ENCODE data around the gene RAB36. TPM values are rescaled to one million over a fixed set of nuclear protein-coding genes. Genes with fewer than 3 reads are reported as not detected.
A peak's percentile ranks its signal among the peaks of the same experiment; 100 is the strongest.

Gene RAB36
- total RNA-seq, 2 donors from 2014 or later: 0.98 to 2.3 TPM

- Histone ChIP-seq H3K9me3 (no peaks in the 10 kb centered on the region), H3K36me3 (no peaks in the 10 kb centered on the region), H3K4me3 (peak overlapping the region; percentile 64), H3K9ac (ENCODE audit: low read depth in 2 of 2, low read length in 2 of 2) (no peak overlapping the region), H3K4me1 (peaks cover 23% of the 10 kb centered on the region), H3K27ac (no peak overlapping the region), H3K27me3 (no peaks in the 10 kb centered on the region)
- DNase-seq: no peak
- intact Hi-C loops (cut with DNase I): no loop called here
- no peak for TF ChIP-seq CTCF (IDR thresholded peaks at IDR 0.05)
Observed at GRCh38 chr22:23184100-23184763, 39.0 kb downstream of the RAB36 start.

DNA sequence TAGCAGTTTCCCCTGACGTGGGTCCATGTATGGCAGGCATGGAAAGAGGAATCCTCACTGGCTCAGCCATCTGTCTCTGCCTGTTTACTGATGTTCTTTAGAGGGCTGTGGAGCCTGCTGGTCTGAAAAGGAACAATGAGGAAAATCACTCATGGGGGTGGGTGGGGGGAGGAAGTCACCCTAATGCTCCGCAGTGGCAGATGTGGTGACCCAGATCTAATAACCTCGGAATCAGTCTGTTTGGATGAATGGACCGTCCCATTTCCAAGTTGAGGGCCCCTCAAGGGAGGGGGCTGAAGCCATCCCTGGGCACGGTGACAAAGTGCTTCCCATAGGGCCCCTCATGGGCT lies 39.5 kb downstream of the RAB36 start:
- no peak overlapping the region for H3K27ac ChIP-seq
- no peak overlapping the region for H3K9ac ChIP-seq (ENCODE audit: low read depth in 2 of 2, low read length in 2 of 2)
- H3K4me3 ChIP-seq: no peak overlapping the region
- intact Hi-C loops (cut with DNase I): no loop called here
- no peaks in the 10 kb centered on the region for H3K27me3 ChIP-seq
- peaks cover 19% of the 10 kb centered on the region for H3K4me1 ChIP-seq
- TF ChIP-seq CTCF (IDR thresholded peaks at IDR 0.05): no peak
- H3K9me3 ChIP-seq: no peaks in the 10 kb centered on the region
- no peaks in the 10 kb centered on the region for H3K36me3 ChIP-seq
- no peak for DNase-seq

DNA sequence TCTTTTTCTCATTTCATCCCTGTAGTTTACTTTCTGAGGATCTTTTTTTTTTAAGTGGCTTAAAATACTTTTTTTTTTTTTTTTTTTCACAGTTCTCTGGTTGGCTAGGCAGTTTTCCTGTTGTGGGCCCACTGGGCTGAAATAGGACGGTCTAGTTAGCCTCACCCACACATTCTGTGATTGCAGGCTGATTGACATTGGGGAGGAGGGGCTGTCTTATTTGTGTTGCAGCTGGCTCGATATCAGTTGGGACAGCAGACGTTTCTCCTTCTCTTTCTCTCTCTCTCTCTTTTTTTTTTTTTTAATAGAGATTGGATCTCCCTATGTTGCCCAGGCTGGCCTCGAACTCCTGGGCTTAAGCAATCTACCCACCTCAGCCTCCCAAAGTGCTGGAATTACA lies 41.9 kb downstream of the RAB36 start:
- no peaks in the 10 kb centered on the region for H3K36me3 ChIP-seq

DNA sequence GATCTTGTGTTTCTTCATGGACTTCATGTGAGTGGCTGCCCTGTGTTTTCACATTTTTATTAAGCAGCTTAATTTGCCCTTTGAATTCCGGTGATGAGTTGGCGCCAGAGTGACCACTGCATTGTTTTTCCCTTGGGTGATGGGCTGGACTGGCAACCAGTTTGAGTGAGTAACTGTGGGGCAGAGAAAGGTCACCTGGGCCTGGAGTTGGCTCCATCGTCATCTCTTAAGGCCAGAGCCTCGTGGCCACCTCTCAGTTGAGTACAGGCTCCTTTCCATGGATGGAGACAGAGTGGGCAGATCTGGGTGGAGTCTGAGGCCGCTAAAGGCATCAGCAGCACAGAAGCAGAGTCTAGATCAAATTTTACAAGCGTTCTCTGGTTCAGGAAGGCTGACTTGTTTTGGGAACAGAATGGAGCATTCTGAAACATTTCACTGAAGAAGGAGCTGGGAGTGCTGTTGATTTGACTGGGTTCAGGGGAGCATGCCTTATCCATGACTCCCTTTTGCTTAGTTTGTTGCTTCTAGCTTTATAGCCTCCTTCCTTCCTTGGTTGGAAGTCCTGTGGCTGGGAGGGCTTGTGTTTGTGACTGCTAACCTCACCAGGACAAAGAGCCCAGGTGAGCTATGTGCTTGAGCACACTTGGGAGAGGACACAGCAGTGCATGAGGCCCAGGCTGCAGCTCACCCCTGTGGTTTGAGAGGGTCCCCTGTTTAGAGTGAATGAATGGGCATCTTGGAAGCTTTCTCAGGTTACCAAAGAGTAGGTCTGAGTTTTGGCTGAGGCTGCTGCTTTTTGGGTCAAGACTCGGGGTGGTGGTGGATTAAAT lies 42.8 kb downstream of the RAB36 start:
- Histone ChIP-seq H3K9ac (ENCODE audit: low read depth in 2 of 2, low read length in 2 of 2) (no peak overlapping the region), H3K4me1 (peaks cover 10% of the 10 kb centered on the region), H3K27ac (no peak overlapping the region)

More for the DNA sequence above, 41.9 kb downstream of the RAB36 start:
- Histone ChIP-seq H3K27ac (no peak overlapping the region), H3K27me3 (no peaks in the 10 kb centered on the region), H3K4me1 (peaks cover 14% of the 10 kb centered on the region), H3K9me3 (no peaks in the 10 kb centered on the region), H3K4me3 (no peak overlapping the region), H3K9ac (ENCODE audit: low read depth in 2 of 2, low read length in 2 of 2) (no peak overlapping the region)
- DNase-seq: no peak
- intact Hi-C loops (cut with DNase I): no loop called here
- no peak for TF ChIP-seq CTCF (IDR thresholded peaks at IDR 0.05)

GRCh38 chr22:23190526-23190925 lies 45.2 kb downstream of the RAB36 start:
- DNase-seq: no peak
- no peak overlapping the region for H3K9ac ChIP-seq (ENCODE audit: low read depth in 2 of 2, low read length in 2 of 2)
- H3K4me3 ChIP-seq: no peak overlapping the region
- no peaks in the 10 kb centered on the region for H3K4me1 ChIP-seq
- H3K27ac ChIP-seq: no peak overlapping the region
- H3K9me3 ChIP-seq: no peaks in the 10 kb centered on the region
- no peaks in the 10 kb centered on the region for H3K36me3 ChIP-seq
- no peak for TF ChIP-seq CTCF (IDR thresholded peaks at IDR 0.05)
- H3K27me3 ChIP-seq: no peaks in the 10 kb centered on the region
- intact Hi-C loops (cut with DNase I): no loop called here

More for the DNA sequence above, 42.8 kb downstream of the RAB36 start:
- no peaks in the 10 kb centered on the region for H3K27me3 ChIP-seq
- DNase-seq: no peak
- H3K4me3 ChIP-seq: no peak overlapping the region
- intact Hi-C loops (cut with DNase I): no loop called here
- no peaks in the 10 kb centered on the region for H3K36me3 ChIP-seq
- H3K9me3 ChIP-seq: no peaks in the 10 kb centered on the region
- no peak for TF ChIP-seq CTCF (IDR thresholded peaks at IDR 0.05)
